HEK293T (cell line): ENCODE results near the gene CD247.

ENCODE experiments used
- CTCF ChIA-PET: fragments of 350-600 bp; formaldehyde crosslinking; extraction: SDS; loops from one replicate; lab custom pipeline; 2021; ENCODE audit warnings: antibody characterized with exemption, inconsistent platforms; lab: Yijun Ruan, JAX
- POLR2A ChIA-PET: fragments of 350-600 bp; formaldehyde crosslinking; extraction: SDS; loops from one replicate; lab custom pipeline; 2020; ENCODE audit warnings: antibody characterized with exemption, inconsistent platforms; lab: Yijun Ruan, JAX
- DNase-seq: peaks from one replicate; pipeline ENCODE4 v3.0.0; 2012; ENCODE audit warnings: mixed read lengths; ENCODE audit errors: extremely low spot score
- ARNT ChIP-seq: fragments of 450-650 bp; IDR thresholded peaks from 2 replicates; pipeline ENCODE4 v1.6.1; 2017; ENCODE audit warnings: mild to moderate bottlenecking
- BHLHE40 ChIP-seq: fragments of 450-650 bp; IDR thresholded peaks from 2 replicates; pipeline ENCODE4 v1.6.1; 2016; ENCODE audit warnings: mild to moderate bottlenecking, moderate library complexity, borderline replicate concordance
- CTBP1 ChIP-seq: fragments of 450-650 bp; IDR thresholded peaks from 2 replicates; pipeline ENCODE4 v1.6.1; 2016; ENCODE audit warnings: borderline replicate concordance
- ELF4 ChIP-seq: fragments of 450-650 bp; IDR thresholded peaks from 2 replicates; pipeline ENCODE4 v1.6.1; 2017; ENCODE audit warnings: antibody characterized with exemption
- FOXA1 ChIP-seq: fragments of 450-650 bp; IDR thresholded peaks from 2 replicates; pipeline ENCODE4 v1.6.1; 2016; ENCODE audit warnings: mild to moderate bottlenecking
- FOXK2 ChIP-seq: fragments of 450-650 bp; IDR thresholded peaks from 2 replicates; pipeline ENCODE4 v1.6.1; 2016; ENCODE audit warnings: mild to moderate bottlenecking
- FOXM1 ChIP-seq: fragments of 450-650 bp; IDR thresholded peaks from 2 replicates; pipeline ENCODE4 v1.6.1; 2017; ENCODE audit warnings: mild to moderate bottlenecking, borderline replicate concordance
- HDGF ChIP-seq: fragments of 450-650 bp; IDR thresholded peaks from 2 replicates; pipeline ENCODE4 v1.6.1; 2017; ENCODE audit warnings: antibody characterized with exemption, borderline replicate concordance
- L3MBTL2 ChIP-seq: fragments of 450-650 bp; conservative IDR thresholded peaks from 2 replicates; pipeline ENCODE4 v1.6.1; 2016; ENCODE audit warnings: mild to moderate bottlenecking
- LEF1 ChIP-seq: fragments of 450-650 bp; IDR thresholded peaks from 2 replicates; pipeline ENCODE4 v1.6.1; 2017; ENCODE audit warnings: mild to moderate bottlenecking, borderline replicate concordance
- NFRKB ChIP-seq: fragments of 450-650 bp; IDR thresholded peaks from 2 replicates; pipeline ENCODE4 v1.6.1; 2016; ENCODE audit warnings: mild to moderate bottlenecking, moderate library complexity
- SP1 ChIP-seq: fragments of 450-650 bp; IDR thresholded peaks from 2 replicates; pipeline ENCODE4 v1.6.1; 2017
- SUZ12 ChIP-seq: fragments of 450-650 bp; IDR thresholded peaks from 2 replicates; pipeline ENCODE4 v1.6.1; 2016; ENCODE audit warnings: mild to moderate bottlenecking
- TARDBP ChIP-seq: fragments of 450-650 bp; IDR thresholded peaks from 2 replicates; pipeline ENCODE4 v1.6.1; 2016
- ZNF384 ChIP-seq: fragments of 450-650 bp; IDR thresholded peaks from 2 replicates; pipeline ENCODE4 v1.6.1; 2016
- TF ChIP-seq, protein P1 (sequence below): fragments of 450-650 bp; IDR thresholded peaks from 2 replicates; pipeline ENCODE4 v1.6.1; 2016

Gene CD247

DNA sequence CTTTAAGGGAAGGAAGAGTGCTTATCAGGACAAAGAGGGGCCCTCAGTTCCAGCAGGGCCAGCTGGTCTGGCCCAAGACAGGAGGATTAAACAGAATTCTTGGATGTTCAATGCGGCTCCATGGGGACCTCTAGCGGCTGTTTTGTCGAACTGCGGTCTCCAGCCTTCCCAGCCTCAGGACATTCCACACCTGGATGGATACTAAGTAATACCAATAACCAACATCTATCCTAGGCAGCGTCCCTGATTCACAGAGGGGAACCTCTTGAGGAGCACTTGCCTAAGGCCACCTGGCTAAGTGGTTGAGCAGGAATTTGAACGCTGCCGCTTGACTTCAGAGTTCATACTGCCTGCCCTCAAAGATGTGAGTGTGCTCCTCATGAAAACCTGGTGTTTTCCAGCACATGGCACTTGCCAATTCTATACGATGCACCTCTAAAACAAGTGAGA lies 15.5 kb upstream of the CD247 start:
- POLR2A ChIA-PET: interaction anchor here (0.9 to 1.6 kb wide), 2 partner anchors 20 to 79 kb away, joined by 4 to 5 read pairs; partner anchors contain the start of gene CREG1
- CTCF ChIA-PET: interaction anchor here (0.6 to 1.2 kb wide), 6 partner anchors 9 to 1005 kb away, joined by 3 to 4 read pairs (median 4); no protein-coding TSS in a partner anchor
- DNase-seq: peak; percentile 89
- TF ChIP-seq FOXK2: no peak
- no peak for TF ChIP-seq L3MBTL2
- TF ChIP-seq ARNT: no peak
- no peak for TF ChIP-seq CTBP1
- TF ChIP-seq NFRKB: no peak
- TF ChIP-seq, protein P1, sequence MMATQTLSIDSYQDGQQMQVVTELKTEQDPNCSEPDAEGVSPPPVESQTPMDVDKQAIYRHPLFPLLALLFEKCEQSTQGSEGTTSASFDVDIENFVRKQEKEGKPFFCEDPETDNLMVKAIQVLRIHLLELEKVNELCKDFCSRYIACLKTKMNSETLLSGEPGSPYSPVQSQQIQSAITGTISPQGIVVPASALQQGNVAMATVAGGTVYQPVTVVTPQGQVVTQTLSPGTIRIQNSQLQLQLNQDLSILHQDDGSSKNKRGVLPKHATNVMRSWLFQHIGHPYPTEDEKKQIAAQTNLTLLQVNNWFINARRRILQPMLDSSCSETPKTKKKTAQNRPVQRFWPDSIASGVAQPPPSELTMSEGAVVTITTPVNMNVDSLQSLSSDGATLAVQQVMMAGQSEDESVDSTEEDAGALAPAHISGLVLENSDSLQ: no peak
- TF ChIP-seq ZNF384: no peak
- no peak for TF ChIP-seq FOXM1
- no peak for TF ChIP-seq LEF1
- no peak for TF ChIP-seq TARDBP
- TF ChIP-seq HDGF: no peak
- TF ChIP-seq FOXA1: no peak

DNA sequence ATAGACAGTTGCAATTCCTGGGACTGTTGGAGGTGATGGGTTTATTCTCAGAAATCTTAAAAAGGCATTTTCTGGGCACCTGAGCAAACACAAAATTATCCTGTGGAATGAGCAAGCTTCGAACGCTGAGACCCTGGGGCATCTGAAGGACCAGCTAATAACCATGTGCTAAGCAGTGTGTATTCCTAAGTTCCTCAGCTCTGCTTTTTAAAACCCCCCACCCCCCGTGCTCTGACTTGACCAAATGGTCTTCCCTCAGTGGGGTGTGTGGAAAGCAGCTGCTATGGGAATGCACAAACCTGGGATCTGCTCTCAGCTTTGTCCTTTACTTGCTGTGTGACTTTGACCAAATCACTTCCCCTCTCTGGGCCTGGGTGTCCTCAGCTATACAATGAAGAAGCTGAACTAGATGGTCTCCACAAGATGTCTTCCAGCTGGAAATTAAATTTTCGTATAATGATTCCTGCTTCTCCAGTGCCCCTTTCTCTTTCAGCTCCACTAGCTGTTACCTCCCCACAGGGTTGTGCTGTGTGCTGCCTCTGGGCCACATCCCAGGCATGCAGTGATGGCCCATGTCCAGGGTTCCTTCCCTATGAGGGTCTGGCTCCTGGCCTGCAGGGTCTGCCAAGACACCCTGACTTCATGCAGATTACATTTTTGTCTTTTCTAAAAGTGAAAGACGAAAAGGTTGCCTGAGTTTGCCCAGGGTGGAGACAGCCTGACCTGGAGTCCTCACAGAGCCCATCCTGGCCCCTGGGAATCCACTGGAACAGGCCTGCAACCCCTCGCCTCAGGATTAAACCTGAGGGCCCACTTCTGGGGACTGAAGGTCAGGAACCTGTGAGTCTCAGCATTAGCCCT lies 14.9 kb upstream of the CD247 start:
- CTCF ChIA-PET: interaction anchor here (0.6 to 0.7 kb wide), 4 partner anchors 8 to 64 kb away, joined by 3 read pairs; partner anchors contain the start of gene CREG1
- no peak for TF ChIP-seq FOXK2
- no peak for TF ChIP-seq FOXM1
- no peak for TF ChIP-seq LEF1

DNA sequence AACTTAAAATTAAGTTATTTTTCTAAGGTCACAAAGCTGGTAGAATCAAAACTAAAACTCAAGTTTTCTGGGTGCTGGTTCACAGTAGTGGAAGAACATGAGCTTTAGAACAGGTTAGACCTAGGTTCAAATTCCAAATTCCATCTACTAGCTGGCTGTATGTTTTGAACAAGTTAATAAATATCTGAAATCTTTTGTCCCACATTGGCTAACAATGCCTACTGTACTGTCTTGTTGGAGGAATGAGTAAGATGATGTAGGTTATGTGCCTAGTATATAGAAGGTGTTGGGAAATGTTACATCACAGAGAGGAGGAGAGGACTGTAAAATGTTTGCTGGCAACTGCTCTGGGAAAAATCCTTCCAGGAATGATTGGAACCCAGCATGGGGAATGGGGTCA lies 14.0 kb upstream of the CD247 start:
- TF ChIP-seq TARDBP (no peak), ZNF384 (no peak), SP1 (no peak), HDGF (no peak), L3MBTL2 (no peak), FOXK2 (no peak), LEF1 (no peak), NFRKB (no peak), ARNT (no peak), ELF4 (no peak)
- POLR2A ChIA-PET: interaction anchor here (1.0 kb wide), 1 partner anchor 77 kb away, joined by 3 read pairs; no protein-coding TSS in a partner anchor
- DNase-seq: no peak
- CTCF ChIA-PET: interaction anchor here (0.7 to 1.0 kb wide), 2 partner anchors 8 to 21 kb away, joined by 3 read pairs; partner anchors contain the start of gene CREG1

More for the DNA sequence above, 14.9 kb upstream of the CD247 start:
- POLR2A ChIA-PET: interaction anchor here (1.0 kb wide), 1 partner anchor 78 kb away, joined by 3 read pairs; no protein-coding TSS in a partner anchor
- no peak for DNase-seq

DNA sequence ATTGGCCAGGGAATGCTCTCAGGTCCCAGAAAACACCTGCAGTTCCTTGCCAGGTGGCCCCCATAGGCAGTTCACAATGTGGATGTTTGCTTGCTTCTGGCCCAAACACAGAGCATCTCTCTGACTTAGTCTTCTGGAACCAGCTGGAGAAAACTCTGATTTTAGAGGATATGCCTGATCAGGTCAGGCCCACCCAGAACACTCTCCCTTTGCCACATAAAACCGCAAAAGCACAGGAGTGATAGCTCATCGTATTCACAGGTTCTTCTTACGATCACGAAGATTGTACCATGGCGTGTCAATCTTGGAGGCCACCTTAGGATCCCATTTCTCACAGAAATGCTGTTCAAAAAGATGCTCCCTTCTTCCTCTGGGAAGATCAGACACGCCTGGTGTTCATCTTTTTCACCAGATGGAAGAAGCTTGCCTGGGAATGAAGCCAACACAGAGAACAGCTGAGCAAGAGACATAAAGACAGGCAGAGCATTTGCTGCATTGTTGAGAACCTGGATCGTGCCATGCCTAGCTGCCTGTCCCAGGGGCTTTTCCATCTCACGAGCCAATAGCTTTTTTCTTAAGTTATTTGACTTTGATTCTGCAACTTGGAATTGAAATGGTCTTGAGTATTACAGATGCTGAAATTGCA lies 11.6 kb upstream of the CD247 start:
- CTCF ChIA-PET: interaction anchor here (0.6 to 2.3 kb wide), 2 partner anchors 11 to 136 kb away, joined by 3 to 12 read pairs; no protein-coding TSS in a partner anchor
- no peak for DNase-seq
- POLR2A ChIA-PET: interaction anchor here (0.7 to 1.2 kb wide), 3 partner anchors 75 to 310 kb away, joined by 3 read pairs; no protein-coding TSS in a partner anchor
- TF ChIP-seq SUZ12: no peak
- TF ChIP-seq BHLHE40: no peak
- TF ChIP-seq TARDBP: no peak
- no peak for TF ChIP-seq L3MBTL2
- TF ChIP-seq CTBP1: no peak
- no peak for TF ChIP-seq ARNT
- no peak for TF ChIP-seq FOXA1
- TF ChIP-seq FOXK2: no peak
- no peak for TF ChIP-seq ELF4
- no peak for TF ChIP-seq HDGF
- TF ChIP-seq, protein P1: no peak
- TF ChIP-seq SP1: no peak
- no peak for TF ChIP-seq LEF1
- TF ChIP-seq ZNF384: no peak
- TF ChIP-seq NFRKB: no peak
- TF ChIP-seq FOXM1: no peak

DNA sequence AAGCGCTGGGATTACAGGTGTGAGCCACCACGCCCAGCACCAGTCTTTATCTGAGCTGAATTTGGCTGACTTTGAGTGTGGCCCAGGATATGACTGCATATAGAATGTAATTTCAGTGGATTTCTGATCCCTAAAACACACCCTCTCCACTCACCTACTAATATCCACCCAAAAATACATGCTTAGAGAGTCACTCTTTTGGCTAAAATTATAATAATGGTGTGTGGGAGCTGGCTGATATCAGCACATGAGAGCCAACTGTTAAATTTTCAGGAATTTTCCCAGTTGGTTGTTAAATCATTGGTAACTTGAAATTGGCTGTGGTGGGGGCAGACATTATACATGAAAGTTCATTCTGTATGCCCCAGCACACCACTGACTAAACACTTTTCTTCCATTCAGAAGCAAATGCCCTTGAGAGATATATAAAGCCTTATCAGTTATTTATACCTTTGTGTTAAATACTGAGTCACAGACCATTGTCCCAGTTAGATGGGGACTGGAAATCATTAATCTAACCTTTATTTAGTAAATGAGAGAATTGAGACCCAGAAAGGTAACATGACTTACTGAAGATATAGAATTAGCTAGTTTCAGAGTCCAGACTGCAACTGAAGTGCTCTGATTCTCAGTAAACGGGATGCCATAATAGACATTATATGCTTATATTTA lies 9.9 kb upstream of the CD247 start:
- ChIA-PET POLR2A (no interaction called here), CTCF (no interaction called here)

More for the DNA sequence above, 9.9 kb upstream of the CD247 start:
- TF ChIP-seq TARDBP (no peak), NFRKB (no peak), FOXK2 (no peak), HDGF (no peak), FOXM1 (no peak), ARNT (no peak), BHLHE40 (no peak), CTBP1 (no peak)
- TF ChIP-seq, protein P1: no peak
- DNase-seq: no peak
